SK-MEL-5 (cell line): ENCODE data around the gene CDH4. TPM values are rescaled to one million over a fixed set of nuclear protein-coding genes. Genes with fewer than 3 reads are reported as not detected.

ENCODE experiments used
- DNase-seq: peaks from one replicate; pipeline ENCODE4 v3.0.0-alpha.2; 2016; ENCODE audit warnings: low read depth, low spot score
- in situ Hi-C: cut with HindIII; loops from 2 replicates; pipeline ENCODE4 v1.10.0; 2016; ENCODE audit warnings: low sequenced_read_pairs, high pct_unique_total_duplicates, low pct_unique_long_range_greater_than_20kb
- total RNA-seq: library from RNA; depleted of rRNA; stranded (reverse); fragments of >200 nt; shearing (Covaris generic); gene quantifications from 2 replicates; pipeline ENCODE4 v1.2.3, GENCODE V29; 2014

Gene CDH4
- total RNA-seq, 1 experiment from 2014 or later, result not detected

- in situ Hi-C loops, result no loop called here
- no peak for DNase-seq
Observed at GRCh38 chr20:61915101-61915500, 663.0 kb downstream of the CDH4 start.

- in situ Hi-C loops, result no loop called here
- DNase-seq, result no peak
Observed at GRCh38 chr20:61916318-61916891, 664.3 kb downstream of the CDH4 start.

- in situ Hi-C loops, result no loop called here
- no peak for DNase-seq
Observed at GRCh38 chr20:61917474-61918145, 665.5 kb downstream of the CDH4 start.

- no peak for DNase-seq
- in situ Hi-C loops, result no loop called here
Observed at GRCh38 chr20:61918548-61918947, 666.5 kb downstream of the CDH4 start.

- in situ Hi-C loops, result no loop called here
- no peak for DNase-seq
Observed at GRCh38 chr20:61919239-61919638, 667.2 kb downstream of the CDH4 start.

- in situ Hi-C loops, result no loop called here
- no peak for DNase-seq
Observed at GRCh38 chr20:61919675-61920365, 667.8 kb downstream of the CDH4 start.

GRCh38 chr20:61922411-61922810 lies 670.4 kb downstream of the CDH4 start:
- no peak for DNase-seq
- in situ Hi-C loops, result no loop called here

GRCh38 chr20:61922936-61923335 lies 670.9 kb downstream of the CDH4 start:
- in situ Hi-C loops, result no loop called here
- DNase-seq, result no peak

GRCh38 chr20:61923371-61924166 lies 671.5 kb downstream of the CDH4 start:
- in situ Hi-C loops, result no loop called here

GRCh38 chr20:61924211-61924857 lies 672.3 kb downstream of the CDH4 start:
- no peak for DNase-seq
- in situ Hi-C loops, result no loop called here

More at GRCh38 chr20:61923371-61924166, 671.5 kb downstream of the CDH4 start:
- no peak for DNase-seq

- in situ Hi-C loops, result no loop called here
- DNase-seq, result no peak
Observed at GRCh38 chr20:61924858-61925554, 672.9 kb downstream of the CDH4 start.

GRCh38 chr20:61925555-61926252 lies 673.6 kb downstream of the CDH4 start:
- peak; percentile 16 for DNase-seq
- in situ Hi-C loops, result no loop called here

- DNase-seq, result no peak
- in situ Hi-C loops, result no loop called here
Observed at GRCh38 chr20:61926253-61926613, 674.2 kb downstream of the CDH4 start.

- DNase-seq, result no peak
- in situ Hi-C loops, result no loop called here
Observed at GRCh38 chr20:61926796-61927192, 674.7 kb downstream of the CDH4 start.

GRCh38 chr20:61927193-61927825 lies 675.2 kb downstream of the CDH4 start:
- in situ Hi-C loops, result no loop called here
- no peak for DNase-seq

- DNase-seq, result no peak
- in situ Hi-C loops, result no loop called here
Observed at GRCh38 chr20:61927826-61928541, 675.9 kb downstream of the CDH4 start.
